Ramos (cell line): ENCODE data around the gene GTF2I.
"Not testable (repeated sequence)": the region's sequence is repeated elsewhere in the genome, so short reads cannot be mapped to it uniquely, and the experiment has no call there.

Experiments
- in situ Hi-C: fragments of 300-500 bp; cut with MboI; formaldehyde crosslinking; loops from one replicate; pipeline ENCODE4 v1.14.3; 2022; ENCODE audit warnings: low sequenced_read_pairs; ENCODE audit not compliant: unreplicated experiment

GTF2I gene

DNA sequence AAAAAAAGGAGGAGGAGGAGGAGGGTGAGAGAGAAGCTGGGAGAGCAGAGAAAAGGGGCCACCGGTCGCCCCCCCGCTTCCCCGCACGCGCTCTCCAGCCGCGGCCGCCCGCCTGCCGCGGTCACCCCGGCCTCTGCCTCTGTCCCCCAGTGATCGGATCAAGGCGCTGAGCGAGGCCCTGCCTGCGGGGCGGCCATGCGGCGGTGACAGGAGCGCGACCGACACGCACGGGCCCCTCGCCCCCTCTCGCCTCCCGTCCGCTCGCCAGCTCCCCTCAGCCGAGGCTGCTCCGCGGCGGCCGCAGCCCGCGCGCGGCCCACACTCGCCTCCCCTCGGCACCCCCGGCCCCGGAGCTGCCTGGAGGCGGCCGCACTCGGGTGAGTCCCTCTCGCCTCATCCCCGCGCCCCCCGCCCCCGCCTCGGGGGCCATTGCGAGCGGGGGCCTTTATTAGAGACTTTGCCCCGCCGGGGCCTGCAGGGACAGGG is at the start of gene GTF2I:
Gene GTF2I (plus strand): TSS at position 27 of the 486 bp plus-strand sequence. CDS start 31,411 bp downstream, outside the sequence.
- in situ Hi-C loops: no loop called here

- in situ Hi-C loops: no loop called here
Observed at GRCh38 chr7:74612015-74612829, 45.3 kb upstream of the GTF2I start.

DNA sequence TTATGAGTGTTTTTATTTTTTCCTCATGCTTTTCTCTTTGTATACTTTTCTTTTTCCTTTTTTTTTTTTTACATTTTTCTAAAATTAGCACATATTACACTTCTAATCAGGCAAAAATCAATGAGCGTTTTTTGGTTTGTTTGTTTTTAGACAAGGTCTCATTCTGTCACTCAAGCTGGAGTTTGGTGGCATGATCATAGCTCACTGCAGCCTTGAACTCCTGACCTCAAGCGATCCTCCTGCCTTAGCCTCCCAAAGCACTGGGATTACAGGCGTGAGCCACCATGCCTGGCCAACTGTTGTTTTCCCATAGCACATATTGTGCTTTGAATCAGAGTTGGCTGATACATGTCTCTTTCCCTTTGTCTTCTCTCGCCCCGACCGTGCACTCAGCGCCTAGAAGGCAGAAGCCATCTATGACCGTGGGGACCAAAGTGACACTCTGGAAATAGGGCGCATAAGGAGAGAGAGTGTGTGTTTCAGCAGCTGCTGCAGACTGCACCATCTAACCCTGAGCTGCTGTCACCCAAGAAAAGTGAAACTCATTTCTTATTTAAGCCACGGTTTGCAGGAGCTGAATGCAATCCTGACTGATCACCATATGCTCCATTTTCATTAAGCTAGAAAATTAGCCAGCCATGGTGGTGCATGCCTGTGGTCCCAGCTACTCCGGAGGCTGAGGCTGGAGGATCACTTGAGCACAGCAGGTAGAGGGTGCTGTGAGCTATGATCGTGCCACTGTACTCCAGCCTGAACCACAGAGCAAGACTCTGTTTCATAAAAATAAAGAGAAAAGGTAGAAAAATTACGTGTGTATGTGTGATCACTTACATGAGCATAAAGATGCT is 41.4 kb upstream of the GTF2I start:
- in situ Hi-C loops: no loop called here

- in situ Hi-C loops: no loop called here
Observed at GRCh38 chr7:74617180-74617744, 40.3 kb upstream of the GTF2I start.

DNA sequence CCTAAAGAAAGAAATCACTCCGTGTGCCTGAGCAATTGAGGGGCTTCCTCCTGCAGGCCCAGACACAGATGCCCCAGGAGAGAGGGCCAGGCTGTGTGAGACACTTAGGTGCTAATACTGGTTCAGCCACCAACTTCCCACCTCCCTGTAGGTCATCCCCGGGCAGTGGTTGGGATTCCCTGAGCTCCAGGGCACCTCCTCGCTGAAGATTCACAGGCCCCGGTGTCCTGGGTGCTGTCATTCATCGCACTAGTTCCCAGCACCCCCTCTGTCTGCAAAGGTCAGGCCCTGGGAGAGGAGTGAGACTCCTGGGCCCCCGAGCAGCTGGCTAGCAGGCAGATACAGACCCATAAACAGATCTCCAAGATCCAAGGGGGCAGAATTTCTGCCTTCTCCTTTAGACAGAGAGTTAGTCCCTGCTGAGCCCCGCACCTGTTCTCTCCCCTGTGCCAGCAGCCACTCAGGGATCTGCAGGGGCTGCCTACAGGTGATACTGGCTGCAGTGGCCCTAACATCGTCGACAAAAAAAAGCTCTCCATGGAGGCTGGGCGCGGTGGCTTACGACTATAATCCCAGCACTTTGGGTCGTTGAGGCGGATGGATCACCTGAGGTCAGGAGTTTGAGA is 38.2 kb upstream of the GTF2I start:
- in situ Hi-C loops: no loop called here

- in situ Hi-C loops: no loop called here
Observed at GRCh38 chr7:74622228-74622749, 35.2 kb upstream of the GTF2I start.

GRCh38 chr7:74623135-74623534 is 34.4 kb upstream of the GTF2I start:
- in situ Hi-C loops: no loop called here

GRCh38 chr7:74625446-74625845 is 32.1 kb upstream of the GTF2I start:
- in situ Hi-C loops: no loop called here

- in situ Hi-C loops: no loop called here
Observed at GRCh38 chr7:74627661-74628411, 29.7 kb upstream of the GTF2I start.

GRCh38 chr7:74632505-74632904 is 25.0 kb upstream of the GTF2I start:
- in situ Hi-C loops: no loop called here

DNA sequence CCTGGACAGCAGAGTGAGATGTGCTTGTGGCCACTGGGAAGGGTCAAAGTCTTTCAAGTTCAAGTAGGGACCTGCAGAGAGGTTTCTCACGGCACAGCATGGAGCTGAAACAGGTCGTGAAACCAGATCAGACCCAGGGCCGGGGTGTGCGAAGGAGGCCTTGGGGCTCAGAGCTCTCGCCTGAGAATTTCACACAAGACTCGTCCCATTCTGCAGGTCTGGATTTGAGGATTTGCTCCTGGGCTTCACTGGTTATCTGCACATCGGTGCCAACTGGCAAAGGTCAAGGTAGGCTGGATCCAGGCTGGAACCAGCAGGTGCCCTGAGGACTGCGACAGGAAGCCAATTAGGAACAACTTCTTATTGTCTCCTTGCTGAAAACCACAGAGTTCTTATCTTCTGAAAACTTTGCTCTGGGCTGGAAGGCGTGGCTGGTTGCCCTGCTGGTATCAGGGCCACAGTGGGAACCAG is 24.0 kb upstream of the GTF2I start:
- in situ Hi-C loops: no loop called here

- in situ Hi-C loops: no loop called here
Observed at GRCh38 chr7:74637745-74638144, 19.8 kb upstream of the GTF2I start.

GRCh38 chr7:74650055-74650454 is 7.5 kb upstream of the GTF2I start:
- in situ Hi-C loops: not testable (repeated sequence)

DNA sequence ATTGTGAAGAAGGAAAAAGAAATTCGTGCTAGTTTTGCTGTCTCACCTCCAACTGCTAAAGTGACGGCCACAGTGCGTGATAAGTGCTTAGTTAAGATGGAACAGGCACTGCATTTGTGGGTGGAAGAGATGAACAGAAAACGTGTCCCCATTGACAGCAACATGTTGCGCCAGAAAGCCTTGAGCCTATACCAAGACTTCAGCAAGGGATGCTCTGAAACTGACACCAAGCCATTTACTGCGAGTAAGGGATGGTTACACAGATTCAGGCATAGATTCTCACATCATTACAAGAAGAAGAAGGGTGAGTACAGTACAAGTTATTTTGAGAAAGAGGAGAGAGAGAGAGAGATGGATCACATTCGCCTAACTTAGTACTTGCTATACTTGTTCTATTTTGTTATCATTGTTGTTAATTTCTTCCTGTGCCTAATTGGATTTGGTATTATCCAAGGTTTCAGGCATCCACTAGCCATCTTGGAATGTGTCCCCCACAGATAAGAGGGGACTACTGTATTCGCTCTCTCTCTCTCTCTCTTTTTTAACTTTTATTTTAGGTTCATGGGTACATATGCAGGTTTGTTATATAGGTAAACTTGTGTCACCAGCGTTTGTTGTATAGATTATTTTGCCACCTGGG is 6.9 kb upstream of the GTF2I start:
- in situ Hi-C loops: not testable (repeated sequence)

DNA sequence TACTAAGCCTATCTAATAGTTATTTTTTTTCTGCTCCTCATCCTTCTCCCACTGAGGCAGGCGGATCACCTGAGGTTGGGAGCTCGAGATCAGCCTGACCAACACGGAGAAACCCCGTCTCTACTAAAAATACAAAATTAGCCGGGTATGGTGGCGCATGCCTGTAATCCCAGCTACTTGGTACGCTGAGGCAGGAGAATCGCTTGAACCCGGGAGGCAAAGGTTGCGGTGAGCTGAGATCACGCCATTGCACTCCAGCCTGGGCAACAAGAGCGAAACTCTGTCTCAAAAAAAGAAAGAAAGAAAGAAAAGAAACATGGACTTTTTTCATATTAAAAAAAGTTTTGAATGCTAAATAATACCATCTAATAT is 6.4 kb upstream of the GTF2I start:
- in situ Hi-C loops: not testable (repeated sequence)

- in situ Hi-C loops: no loop called here
Observed at GRCh38 chr7:74653686-74654181, 3.8 kb upstream of the GTF2I start.

GRCh38 chr7:74654811-74655210 is 2.7 kb upstream of the GTF2I start:
- in situ Hi-C loops: no loop called here

DNA sequence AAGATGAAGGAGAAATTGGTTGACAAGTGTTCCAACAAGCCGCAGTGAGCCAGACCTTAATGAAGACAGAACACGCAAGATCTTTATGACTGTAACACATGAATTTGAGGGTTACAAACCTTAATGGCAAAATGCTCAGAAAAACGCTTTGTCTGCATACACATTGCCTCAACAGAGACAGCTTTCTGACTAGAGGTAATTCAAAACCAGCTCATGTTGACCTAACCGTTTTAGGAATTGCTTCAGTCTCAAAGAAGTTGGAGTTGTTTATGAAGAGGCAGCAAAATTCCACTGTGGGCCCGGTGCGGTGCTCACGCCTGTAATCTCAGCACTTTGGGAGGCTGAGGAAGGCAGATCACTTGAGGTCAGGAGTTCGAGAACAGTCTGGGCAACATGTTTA is 2.2 kb upstream of the GTF2I start:
- in situ Hi-C loops: no loop called here
